ENCODE data around the gene PLPPR3. TPM values are rescaled to one million over a fixed set of nuclear protein-coding genes. Genes with fewer than 3 reads are reported as not detected.

PLPPR3 gene
- polyA plus RNA-seq, 1 donor from 2014 or later, result 239 TPM

DNA sequence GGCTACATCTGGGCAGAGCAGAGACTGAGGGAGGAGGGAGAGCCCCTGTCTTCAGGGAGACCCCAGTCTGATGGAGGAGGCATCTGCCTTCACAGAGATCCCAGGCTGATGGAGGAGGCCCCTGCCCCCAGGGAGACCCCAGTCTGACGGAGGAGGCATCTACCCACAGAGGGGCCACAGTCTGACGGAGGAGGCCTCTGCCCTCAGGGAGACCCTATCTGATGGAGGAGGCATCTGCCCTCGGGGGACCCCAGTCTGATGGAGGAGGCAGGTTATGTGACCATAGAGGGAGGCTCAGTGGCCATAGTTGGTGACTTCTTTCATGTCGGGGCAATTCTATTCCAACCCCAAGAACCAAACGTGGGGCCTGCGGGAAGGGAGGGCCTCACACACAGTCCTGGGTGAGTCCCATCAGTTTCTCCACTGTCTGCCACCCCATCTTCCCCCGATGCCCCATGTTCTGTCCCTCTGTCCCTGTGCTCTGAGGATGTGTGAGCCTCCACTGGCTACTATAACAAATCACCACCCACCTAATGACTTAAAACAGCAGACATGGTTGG, 56.5 kb downstream of the PLPPR3 start:
- H3K4me2 ChIP-seq (ENCODE audit: low read length), result no peak overlapping the region
- no peak overlapping the region for H2AFZ ChIP-seq (ENCODE audit: low read depth, low read length)
- TF ChIP-seq EP300 (conservative IDR thresholded peaks at IDR 0.05; ENCODE audit: poor library complexity, severe bottlenecking) (no peak), CTCF (IDR thresholded peaks at IDR 0.05; ENCODE audit: poor library complexity, severe bottlenecking) (no peak), EZH2 (IDR thresholded peaks at IDR 0.05; ENCODE audit: borderline replicate concordance, insufficient read depth, low read length, poor library complexity, severe bottlenecking) (no peak), TAF1 (IDR thresholded peaks at IDR 0.05; ENCODE audit: low read depth) (no peak), POLR2AphosphoS5 (IDR thresholded peaks at IDR 0.05) (no peak), RAD21 (conservative IDR thresholded peaks at IDR 0.05) (no peak), SMC3 (conservative IDR thresholded peaks at IDR 0.05; ENCODE audit: poor library complexity) (no peak), MXI1 (conservative IDR thresholded peaks at IDR 0.05; ENCODE audit: poor library complexity, severe bottlenecking) (no peak)
- TF ChIP-seq, protein P1, sequence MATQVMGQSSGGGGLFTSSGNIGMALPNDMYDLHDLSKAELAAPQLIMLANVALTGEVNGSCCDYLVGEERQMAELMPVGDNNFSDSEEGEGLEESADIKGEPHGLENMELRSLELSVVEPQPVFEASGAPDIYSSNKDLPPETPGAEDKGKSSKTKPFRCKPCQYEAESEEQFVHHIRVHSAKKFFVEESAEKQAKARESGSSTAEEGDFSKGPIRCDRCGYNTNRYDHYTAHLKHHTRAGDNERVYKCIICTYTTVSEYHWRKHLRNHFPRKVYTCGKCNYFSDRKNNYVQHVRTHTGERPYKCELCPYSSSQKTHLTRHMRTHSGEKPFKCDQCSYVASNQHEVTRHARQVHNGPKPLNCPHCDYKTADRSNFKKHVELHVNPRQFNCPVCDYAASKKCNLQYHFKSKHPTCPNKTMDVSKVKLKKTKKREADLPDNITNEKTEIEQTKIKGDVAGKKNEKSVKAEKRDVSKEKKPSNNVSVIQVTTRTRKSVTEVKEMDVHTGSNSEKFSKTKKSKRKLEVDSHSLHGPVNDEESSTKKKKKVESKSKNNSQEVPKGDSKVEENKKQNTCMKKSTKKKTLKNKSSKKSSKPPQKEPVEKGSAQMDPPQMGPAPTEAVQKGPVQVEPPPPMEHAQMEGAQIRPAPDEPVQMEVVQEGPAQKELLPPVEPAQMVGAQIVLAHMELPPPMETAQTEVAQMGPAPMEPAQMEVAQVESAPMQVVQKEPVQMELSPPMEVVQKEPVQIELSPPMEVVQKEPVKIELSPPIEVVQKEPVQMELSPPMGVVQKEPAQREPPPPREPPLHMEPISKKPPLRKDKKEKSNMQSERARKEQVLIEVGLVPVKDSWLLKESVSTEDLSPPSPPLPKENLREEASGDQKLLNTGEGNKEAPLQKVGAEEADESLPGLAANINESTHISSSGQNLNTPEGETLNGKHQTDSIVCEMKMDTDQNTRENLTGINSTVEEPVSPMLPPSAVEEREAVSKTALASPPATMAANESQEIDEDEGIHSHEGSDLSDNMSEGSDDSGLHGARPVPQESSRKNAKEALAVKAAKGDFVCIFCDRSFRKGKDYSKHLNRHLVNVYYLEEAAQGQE (IDR thresholded peaks at IDR 0.05; ENCODE audit: borderline replicate concordance), result no peak
- no peaks in the 10 kb centered on the region for H3K27me3 ChIP-seq (ENCODE audit: insufficient read depth, low read depth, low read length)
- no peak overlapping the region for H3K9ac ChIP-seq (ENCODE audit: low read length)
- no peaks in the 10 kb centered on the region for H3K9me2 ChIP-seq (ENCODE audit: insufficient read depth, low read length)
- no peaks in the 10 kb centered on the region for H3K79me2 ChIP-seq (replicated peaks; ENCODE audit: insufficient read depth, low read length)
- H3K4me3 ChIP-seq (ENCODE audit: low read length), result no peak overlapping the region
- no peaks in the 10 kb centered on the region for H3F3A ChIP-seq (ENCODE audit: insufficient read depth, low read length, poor library complexity, severe bottlenecking)
- no peaks in the 10 kb centered on the region for H3K9me3 ChIP-seq (ENCODE audit: low read length)
- H3K27ac ChIP-seq (ENCODE audit: low read length), result no peak overlapping the region
- no peaks in the 10 kb centered on the region for H4K20me1 ChIP-seq (ENCODE audit: insufficient read depth)
- H3K36me3 ChIP-seq (ENCODE audit: insufficient read depth, low read length), result no peaks in the 10 kb centered on the region

DNA sequence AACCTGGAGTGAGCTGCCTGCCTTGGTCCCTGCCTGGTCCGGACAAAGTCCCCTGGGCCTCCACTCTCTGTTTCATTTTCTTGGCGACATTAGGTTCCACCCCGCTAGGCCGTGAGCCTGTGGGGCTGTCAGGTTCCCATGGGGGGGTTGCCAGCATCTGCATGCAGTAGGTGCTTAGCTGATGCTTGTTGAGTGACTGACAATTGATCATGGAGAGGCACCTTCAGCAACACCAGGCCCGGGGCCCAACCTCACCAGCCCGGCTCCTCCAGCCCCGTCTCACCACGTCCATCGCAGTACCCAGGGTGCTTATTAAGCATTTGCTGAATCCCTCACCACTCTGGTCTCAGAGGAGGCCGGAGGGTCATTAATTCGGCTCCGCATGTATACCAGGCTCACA, 57.5 kb downstream of the PLPPR3 start:
- Histone ChIP-seq H3K9ac (ENCODE audit: low read length) (no peak overlapping the region), H3F3A (ENCODE audit: insufficient read depth, low read length, poor library complexity, severe bottlenecking) (no peaks in the 10 kb centered on the region), H3K79me2 (replicated peaks; ENCODE audit: insufficient read depth, low read length) (no peaks in the 10 kb centered on the region), H3K4me2 (ENCODE audit: low read length) (no peak overlapping the region), H3K9me2 (ENCODE audit: insufficient read depth, low read length) (no peaks in the 10 kb centered on the region), H3K9me3 (ENCODE audit: low read length) (no peaks in the 10 kb centered on the region), H4K20me1 (ENCODE audit: insufficient read depth) (no peaks in the 10 kb centered on the region), H3K27me3 (ENCODE audit: insufficient read depth, low read depth, low read length) (no peaks in the 10 kb centered on the region), H3K4me3 (ENCODE audit: low read length) (no peak overlapping the region), H3K27ac (ENCODE audit: low read length) (no peak overlapping the region), H3K36me3 (ENCODE audit: insufficient read depth, low read length) (no peaks in the 10 kb centered on the region), H2AFZ (ENCODE audit: low read depth, low read length) (no peak overlapping the region)
- TF ChIP-seq CTCF (IDR thresholded peaks at IDR 0.05; ENCODE audit: poor library complexity, severe bottlenecking) (no peak), EP300 (conservative IDR thresholded peaks at IDR 0.05; ENCODE audit: poor library complexity, severe bottlenecking) (no peak), TAF1 (IDR thresholded peaks at IDR 0.05; ENCODE audit: low read depth) (no peak), POLR2AphosphoS5 (IDR thresholded peaks at IDR 0.05) (no peak), EZH2 (IDR thresholded peaks at IDR 0.05; ENCODE audit: borderline replicate concordance, insufficient read depth, low read length, poor library complexity, severe bottlenecking) (no peak), RAD21 (conservative IDR thresholded peaks at IDR 0.05) (no peak), MXI1 (conservative IDR thresholded peaks at IDR 0.05; ENCODE audit: poor library complexity, severe bottlenecking) (no peak), SMC3 (conservative IDR thresholded peaks at IDR 0.05; ENCODE audit: poor library complexity) (no peak)
- TF ChIP-seq, protein P1 (IDR thresholded peaks at IDR 0.05; ENCODE audit: borderline replicate concordance), result no peak
